ENCODE data around the gene RXRA. TPM values are rescaled to one million over a fixed set of nuclear protein-coding genes. Genes with fewer than 3 reads are reported as not detected.

The RXRA gene
- total and polyA plus RNA-seq, 2 of the 13 experiments (the other 11 are each of a cell fraction or from before 2014, with no cell fraction given), result 18.9 to 29.2 TPM

- TF ChIP-seq ZBTB40 (IDR thresholded peaks at IDR 0.05) (no peak), ZBTB40 (CRISPR knock-in tag; IDR thresholded peaks at IDR 0.05) (peak; percentile 87), GFI1 (CRISPR knock-in tag; IDR thresholded peaks at IDR 0.05; ENCODE audit: borderline replicate concordance) (peak; percentile 46; the same call in 1 of the 2 replicates), HNRNPH1 (optimal IDR thresholded peaks at IDR 0.05; ENCODE audit: low read depth, low read length) (no peak), ZBTB8A (CRISPR knock-in tag; IDR thresholded peaks at IDR 0.05; ENCODE audit: borderline replicate concordance, low read depth) (no peak), KAT7 (CRISPR knock-in tag; IDR thresholded peaks at IDR 0.05; ENCODE audit: borderline replicate concordance) (no peak; the same call in 1 of the 2 replicates), JUN (CRISPR knock-in tag; IDR thresholded peaks at IDR 0.05) (no peak), HMGA1 (CRISPR knock-in tag; conservative IDR thresholded peaks at IDR 0.05) (no peak), ZNF326 (CRISPR knock-in tag; IDR thresholded peaks at IDR 0.05; ENCODE audit: borderline replicate concordance) (no peak), ZNF207 (IDR thresholded peaks at IDR 0.05; ENCODE audit: borderline replicate concordance) (no peak), ZNF703 (CRISPR knock-in tag; IDR thresholded peaks at IDR 0.05; ENCODE audit: borderline replicate concordance) (peak; percentile 86; the same call in 1 of the 2 replicates), ASH2L (IDR thresholded peaks at IDR 0.05; ENCODE audit: insufficient read length, low read depth, low read length) (peak; percentile 23), KDM3A (CRISPR knock-in tag; IDR thresholded peaks at IDR 0.05; ENCODE audit: low read depth) (peak; percentile 52; the same call in 1 of the 2 replicates), HNF1A (IDR thresholded peaks at IDR 0.05; ENCODE audit: low read depth) (no peak), HNF1A (CRISPR knock-in tag; IDR thresholded peaks at IDR 0.05; ENCODE audit: borderline replicate concordance) (peak; percentile 30; the same call in 1 of the 2 replicates), THAP11 (CRISPR knock-in tag; IDR thresholded peaks at IDR 0.05) (peak; percentile 72), ZNF33A (CRISPR knock-in tag; IDR thresholded peaks at IDR 0.05; ENCODE audit: borderline replicate concordance) (no peak)
These were observed 2.4 kb upstream of the RXRA start (continued) for GRCh38 chr9:134323741-134324358.
